ENCODE measurements around the gene ANKS1B. TPM values are rescaled to one million over a fixed set of nuclear protein-coding genes. Genes with fewer than 3 reads are reported as not detected.

ANKS1B gene
- total RNA-seq, 3 donors from 2014 or later (not counting 1 experiment from before 2014, with no cell fraction given): not detected

- peaks cover 29 to 34% of the 10 kb centered on the region in 2 donors for H3K9me3 Mint-ChIP-seq
These were observed 463.1 kb downstream of the ANKS1B start for GRCh38 chr12:99521664-99522063.

GRCh38 chr12:99513066-99513465, 471.7 kb downstream of the ANKS1B start:
- TF ChIP-seq CTCF (IDR thresholded peaks at IDR 0.05): no peak
- no CpG with 5 or more reads among the region's 2 CpGs for WGBS (ENCODE audit: insufficient coverage)
- no peak overlapping the region for H3K4me3 Mint-ChIP-seq
- no peak overlapping the region for H3K27ac ChIP-seq (ENCODE audit: low read length)
- H3K27me3 ChIP-seq (ENCODE audit: control insufficient read depth, insufficient read depth, low read length): no peaks in the 10 kb centered on the region
- no peaks in the 10 kb centered on the region for H3K9me3 ChIP-seq (ENCODE audit: control insufficient read depth, insufficient read depth, low read length)
- peaks cover 8 to 15% of the 10 kb centered on the region in 2 donors for H3K9me3 Mint-ChIP-seq
- no peaks in the 10 kb centered on the region for H3K36me3 Mint-ChIP-seq
- no peak for DNase-seq
- no peaks in the 10 kb centered on the region for H3K4me1 ChIP-seq (ENCODE audit: control insufficient read depth, insufficient read depth, low read length)
- H3K4me1 Mint-ChIP-seq: no peaks in the 10 kb centered on the region
- ATAC-seq: no peak
- H3K27ac Mint-ChIP-seq: no peak overlapping the region
- no peaks in the 10 kb centered on the region for H3K27me3 Mint-ChIP-seq (ENCODE audit: low read depth in 2 of 2)
- intact Hi-C loops (cut with micrococcal nuclease): no loop called here
- no peak overlapping the region for H3K4me3 ChIP-seq (ENCODE audit: low read length)
- no peaks in the 10 kb centered on the region for H3K36me3 ChIP-seq (ENCODE audit: control insufficient read depth, insufficient read depth, low read length)

More at GRCh38 chr12:99521664-99522063, 463.1 kb downstream of the ANKS1B start:
- WGBS (ENCODE audit: insufficient coverage): 71% methylated on average over 3 of the region's 3 CpGs
- H3K36me3 Mint-ChIP-seq: peaks cover 32% of the 10 kb centered on the region
- TF ChIP-seq CTCF (IDR thresholded peaks at IDR 0.05): no peak
- intact Hi-C loops (cut with micrococcal nuclease): no loop called here
- H3K27ac Mint-ChIP-seq: no peak overlapping the region
- Histone ChIP-seq H3K9me3 (ENCODE audit: control insufficient read depth, insufficient read depth, low read length) (peaks cover 9% of the 10 kb centered on the region), H3K4me1 (ENCODE audit: control insufficient read depth, insufficient read depth, low read length) (no peaks in the 10 kb centered on the region), H3K27me3 (ENCODE audit: control insufficient read depth, insufficient read depth, low read length) (no peaks in the 10 kb centered on the region), H3K36me3 (ENCODE audit: control insufficient read depth, insufficient read depth, low read length) (no peaks in the 10 kb centered on the region), H3K4me3 (ENCODE audit: low read length) (no peak overlapping the region), H3K27ac (ENCODE audit: low read length) (no peak overlapping the region)
- DNase-seq: no peak
- H3K4me1 Mint-ChIP-seq: no peaks in the 10 kb centered on the region
- no peak overlapping the region for H3K4me3 Mint-ChIP-seq
- H3K27me3 Mint-ChIP-seq (ENCODE audit: low read depth in 2 of 2): no peaks in the 10 kb centered on the region
- no peak for ATAC-seq

- Mint-ChIP-seq H3K27ac (no peak overlapping the region), H3K4me3 (no peak overlapping the region), H3K9me3 (peaks cover 10 to 21% of the 10 kb centered on the region in 2 donors), H3K27me3 (ENCODE audit: low read depth in 2 of 2) (no peaks in the 10 kb centered on the region), H3K36me3 (no peaks in the 10 kb centered on the region), H3K4me1 (no peaks in the 10 kb centered on the region)
- Histone ChIP-seq H3K27me3 (ENCODE audit: control insufficient read depth, insufficient read depth, low read length) (no peaks in the 10 kb centered on the region), H3K27ac (ENCODE audit: low read length) (no peak overlapping the region), H3K4me3 (ENCODE audit: low read length) (no peak overlapping the region), H3K36me3 (ENCODE audit: control insufficient read depth, insufficient read depth, low read length) (no peaks in the 10 kb centered on the region), H3K4me1 (ENCODE audit: control insufficient read depth, insufficient read depth, low read length) (no peaks in the 10 kb centered on the region), H3K9me3 (ENCODE audit: control insufficient read depth, insufficient read depth, low read length) (no peaks in the 10 kb centered on the region)
- intact Hi-C loops (cut with micrococcal nuclease): no loop called here
- TF ChIP-seq CTCF (IDR thresholded peaks at IDR 0.05): no peak
- no peak for DNase-seq
- no peak for ATAC-seq
- WGBS (ENCODE audit: insufficient coverage): 90% methylated on average over 2 of the region's 3 CpGs
These were observed 478.9 kb downstream of the ANKS1B start for GRCh38 chr12:99505805-99506204.

- DNase-seq: no peak
- Mint-ChIP-seq H3K4me3 (no peak overlapping the region), H3K4me1 (no peaks in the 10 kb centered on the region), H3K36me3 (peaks cover 4% of the 10 kb centered on the region), H3K9me3 (peaks cover 22 to 32% of the 10 kb centered on the region in 2 donors), H3K27me3 (ENCODE audit: low read depth in 2 of 2) (no peaks in the 10 kb centered on the region), H3K27ac (no peak overlapping the region)
- Histone ChIP-seq H3K27ac (ENCODE audit: low read length) (no peak overlapping the region), H3K36me3 (ENCODE audit: control insufficient read depth, insufficient read depth, low read length) (no peaks in the 10 kb centered on the region), H3K4me1 (ENCODE audit: control insufficient read depth, insufficient read depth, low read length) (no peaks in the 10 kb centered on the region), H3K27me3 (ENCODE audit: control insufficient read depth, insufficient read depth, low read length) (no peaks in the 10 kb centered on the region), H3K9me3 (ENCODE audit: control insufficient read depth, insufficient read depth, low read length) (peaks cover 7% of the 10 kb centered on the region), H3K4me3 (ENCODE audit: low read length) (no peak overlapping the region)
- WGBS (ENCODE audit: insufficient coverage): 67% methylated on average over 2 of the region's 3 CpGs
- intact Hi-C loops (cut with micrococcal nuclease): no loop called here
- ATAC-seq: no peak
- no peak for TF ChIP-seq CTCF (IDR thresholded peaks at IDR 0.05)
These were observed 486.0 kb downstream of the ANKS1B start for GRCh38 chr12:99498756-99499155.

Measured in natural killer cell (primary cell).